SK-N-MC (cell line): ENCODE results near the gene DCLK1.

ENCODE experiments used
- DNase-seq: peaks from one replicate; pipeline ENCODE4 v3.0.0-alpha.2; 2011; ENCODE audit warnings: low read depth, low spot score
- H3K27ac ChIP-seq: fragments of 200-600 bp; sonication (generic); 2 replicates; pipeline ENCODE4 v1.5.1; 2016; ENCODE audit warnings: mixed run types
- H3K36me3 ChIP-seq: fragments of 200-600 bp; sonication (generic); 2 replicates; pipeline ENCODE4 v1.6.1; 2017; ENCODE audit warnings: antibody characterized with exemption, low read length, mixed read lengths; ENCODE audit not compliant: insufficient read depth
- H3K4me3 ChIP-seq: fragments of 200-600 bp; sonication (generic); 2 replicates; pipeline ENCODE4 v1.5.1; 2016
- H3K9ac ChIP-seq: fragments of 200-600 bp; sonication (generic); 2 replicates; pipeline ENCODE4 v1.8.0; 2017; ENCODE audit warnings: mixed run types, mixed read lengths; ENCODE audit not compliant: insufficient read length
- H3K9me3 ChIP-seq: fragments of 200-600 bp; sonication (generic); 2 replicates; pipeline ENCODE4 v1.6.1; 2017; ENCODE audit warnings: low read depth, mild to moderate bottlenecking, antibody characterized with exemption, low read length, moderate library complexity, mixed read lengths
- EZH2 ChIP-seq: fragments of 200-600 bp; sonication (generic); IDR thresholded peaks from one replicate; pipeline ENCODE4 v1.6.1; 2017; ENCODE audit warnings: antibody characterized with exemption
- FOXP2 ChIP-seq: optimal IDR thresholded peaks from 2 replicates; pipeline ENCODE3; 2011; ENCODE audit warnings: mild to moderate bottlenecking, moderate library complexity; ENCODE audit not compliant: insufficient read depth; ENCODE audit errors: extremely low read length, control extremely low read depth
- POLR2AphosphoS5 ChIP-seq: IDR thresholded peaks from 2 replicates; pipeline ENCODE4 v1.6.1; 2012; ENCODE audit warnings: mild to moderate bottlenecking, low read depth, low read length, borderline replicate concordance

Gene DCLK1

DNA sequence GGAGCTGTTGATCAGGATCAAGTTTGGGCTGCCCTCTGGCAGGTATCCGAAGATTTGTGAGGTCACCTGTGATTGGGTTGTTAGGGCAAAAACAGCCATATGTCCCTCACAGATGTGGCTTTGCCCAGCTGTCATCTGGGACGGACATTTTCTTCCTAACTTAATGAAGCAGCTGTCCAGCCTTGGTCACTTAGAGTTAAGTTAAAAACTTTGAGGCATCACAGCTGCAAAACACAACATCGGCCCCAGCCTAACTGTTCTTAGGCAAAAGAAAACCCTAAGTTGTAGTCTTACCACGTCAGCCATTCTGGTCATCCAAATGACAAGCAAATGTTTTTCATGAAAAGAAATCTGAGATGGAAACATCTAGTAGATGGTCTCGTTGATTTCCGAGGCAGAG lies 318.4 kb downstream of the DCLK1 start:
- no peak for DNase-seq
- no peak overlapping the region for H3K9ac ChIP-seq
- no peak overlapping the region for H3K4me3 ChIP-seq
- TF ChIP-seq FOXP2 (no peak), POLR2AphosphoS5 (no peak), EZH2 (no peak)
- H3K9me3 ChIP-seq = no peaks in the 10 kb centered on the region
- no peak overlapping the region for H3K27ac ChIP-seq
- H3K36me3 ChIP-seq = no peaks in the 10 kb centered on the region

DNA sequence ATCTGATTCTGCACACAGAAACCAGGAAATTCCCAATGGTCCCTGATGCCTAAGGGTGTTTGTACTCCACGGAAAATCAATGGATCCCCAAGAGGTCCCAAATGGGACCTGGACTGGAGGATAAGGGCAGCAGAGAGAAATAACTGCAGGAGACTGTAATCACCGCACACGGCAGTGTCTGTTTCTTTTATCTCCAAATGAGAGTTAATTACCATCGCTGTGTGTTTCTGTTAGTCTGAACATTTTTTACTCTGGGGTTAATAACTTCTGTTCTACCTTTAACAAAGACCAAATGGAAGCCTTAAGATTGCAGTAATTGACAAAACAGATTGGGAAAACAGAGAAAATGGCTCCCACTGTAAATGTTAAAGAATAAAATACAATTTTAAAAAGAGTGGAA lies 320.9 kb downstream of the DCLK1 start:
- H3K27ac ChIP-seq = no peak overlapping the region
- no peak for DNase-seq
- H3K4me3 ChIP-seq = no peak overlapping the region
- no peaks in the 10 kb centered on the region for H3K36me3 ChIP-seq
- TF ChIP-seq EZH2 = no peak
- TF ChIP-seq POLR2AphosphoS5 = no peak
- no peak for TF ChIP-seq FOXP2
- no peaks in the 10 kb centered on the region for H3K9me3 ChIP-seq
- H3K9ac ChIP-seq = no peak overlapping the region

DNA sequence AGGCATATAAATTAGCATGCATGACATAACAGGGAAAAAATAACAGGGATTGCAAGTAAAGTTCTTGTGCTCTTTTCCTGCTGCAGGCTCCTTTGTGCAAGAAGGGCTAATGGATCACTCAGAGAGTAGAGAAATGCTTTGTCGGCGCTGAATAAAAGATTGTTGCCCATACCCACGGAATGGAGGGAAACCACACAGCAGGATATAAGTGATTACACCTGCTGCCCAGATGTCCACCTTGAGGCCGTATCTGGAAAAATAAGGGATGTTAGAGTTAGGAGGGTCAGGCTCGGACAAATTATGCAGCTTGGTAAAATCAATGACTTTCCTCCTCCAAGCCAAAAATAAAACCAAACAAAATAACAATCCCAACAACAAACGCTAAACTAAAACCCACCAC lies 322.3 kb downstream of the DCLK1 start:
- DNase-seq = no peak
- H3K9ac ChIP-seq = no peak overlapping the region
- no peak overlapping the region for H3K27ac ChIP-seq
- no peak overlapping the region for H3K4me3 ChIP-seq
- H3K9me3 ChIP-seq = no peaks in the 10 kb centered on the region
- TF ChIP-seq FOXP2 (no peak), POLR2AphosphoS5 (no peak), EZH2 (no peak)
- H3K36me3 ChIP-seq = no peaks in the 10 kb centered on the region

DNA sequence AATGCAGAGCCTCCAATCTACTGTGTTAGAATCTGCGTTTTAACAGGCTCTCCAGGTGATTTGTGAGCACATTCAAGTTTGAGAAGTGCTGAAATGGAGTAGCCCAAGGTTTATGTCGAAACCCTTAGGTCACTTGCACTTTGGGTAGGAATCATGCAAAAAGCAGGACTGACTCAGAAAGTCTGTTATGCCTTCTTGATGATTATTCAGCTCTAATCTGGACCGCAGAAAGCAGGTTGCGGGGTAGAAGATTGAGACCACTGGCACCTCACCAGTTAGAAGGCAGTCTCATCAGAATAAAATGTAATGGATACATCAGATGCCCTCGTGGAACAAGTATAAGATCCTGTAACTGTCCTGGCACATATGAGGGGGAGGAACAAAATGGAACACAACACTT lies 326.3 kb downstream of the DCLK1 start:
- no peak for TF ChIP-seq POLR2AphosphoS5
- Histone ChIP-seq H3K36me3 (no peaks in the 10 kb centered on the region), H3K4me3 (no peak overlapping the region), H3K27ac (no peak overlapping the region), H3K9me3 (no peaks in the 10 kb centered on the region), H3K9ac (no peak overlapping the region)
- no peak for DNase-seq

DNA sequence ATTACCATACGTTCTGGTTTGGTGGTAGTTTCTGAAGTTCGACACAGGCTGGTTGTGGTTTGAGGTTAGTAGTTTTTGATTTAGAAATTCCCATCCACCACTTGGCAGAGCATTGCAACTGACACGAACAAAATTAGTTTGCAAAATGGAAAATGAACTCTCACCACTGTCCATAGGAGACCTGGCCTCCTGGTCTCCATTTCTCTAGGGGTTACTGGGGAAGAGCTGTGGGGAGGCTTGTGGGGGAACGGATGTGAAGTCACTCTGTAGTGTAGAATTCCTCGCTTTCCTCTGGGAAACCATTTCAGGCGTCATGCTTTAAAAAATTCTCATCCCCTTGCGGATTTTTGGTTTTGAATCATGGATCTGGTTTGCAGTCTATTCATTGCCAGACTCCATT lies 333.2 kb downstream of the DCLK1 start:
- Histone ChIP-seq H3K27ac (no peak overlapping the region), H3K36me3 (no peaks in the 10 kb centered on the region), H3K9me3 (no peaks in the 10 kb centered on the region), H3K9ac (no peak overlapping the region), H3K4me3 (no peak overlapping the region)
- TF ChIP-seq FOXP2 (no peak), POLR2AphosphoS5 (no peak), EZH2 (no peak)
- DNase-seq = no peak

DNA sequence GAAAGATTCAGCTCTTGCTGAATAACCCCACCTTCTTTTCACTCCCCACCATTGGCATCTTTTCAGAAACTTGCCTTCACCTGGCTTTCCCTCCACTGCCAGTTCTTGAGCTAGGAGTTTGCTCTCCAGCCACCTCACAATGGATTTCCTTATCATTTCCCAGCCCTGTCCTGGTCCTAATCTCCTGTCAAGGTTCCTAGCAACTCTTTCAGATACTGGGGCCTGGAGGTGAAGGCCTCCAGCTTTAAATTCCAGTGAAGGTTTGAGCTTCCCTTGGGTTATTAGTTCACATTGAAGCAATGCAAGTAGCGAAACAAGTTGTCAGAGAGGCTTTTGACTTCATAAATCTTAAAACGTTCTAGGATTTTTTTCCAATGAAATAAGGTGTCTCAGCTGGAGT lies 333.9 kb downstream of the DCLK1 start:
- TF ChIP-seq EZH2 (no peak), POLR2AphosphoS5 (no peak), FOXP2 (no peak)
- H3K36me3 ChIP-seq = no peaks in the 10 kb centered on the region
- DNase-seq = no peak
- H3K4me3 ChIP-seq = no peak overlapping the region
- H3K9ac ChIP-seq = no peak overlapping the region
- no peak overlapping the region for H3K27ac ChIP-seq
- H3K9me3 ChIP-seq = no peaks in the 10 kb centered on the region

DNA sequence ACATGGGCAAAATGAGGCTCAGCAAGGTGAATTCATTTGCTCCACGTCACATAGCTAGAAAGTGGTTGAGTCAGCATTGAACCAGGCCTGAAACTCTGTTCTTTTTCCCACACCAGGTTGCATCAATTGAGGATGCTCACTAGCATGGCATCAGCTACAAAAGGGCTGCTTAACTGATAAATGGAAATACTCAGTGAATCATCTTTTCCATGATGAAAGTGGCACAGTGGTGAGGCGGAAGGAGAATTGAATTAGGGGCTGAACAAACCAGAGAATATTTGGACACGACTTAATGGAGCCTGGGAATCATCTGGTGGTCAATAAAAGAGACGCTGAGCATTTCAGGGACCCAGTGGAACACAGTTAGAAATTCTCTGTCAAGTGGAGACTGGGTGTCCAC lies 334.6 kb downstream of the DCLK1 start:
- Histone ChIP-seq H3K4me3 (no peak overlapping the region), H3K27ac (no peak overlapping the region), H3K9ac (no peak overlapping the region), H3K36me3 (no peaks in the 10 kb centered on the region), H3K9me3 (no peaks in the 10 kb centered on the region)
- no peak for DNase-seq
- TF ChIP-seq POLR2AphosphoS5 = no peak
- no peak for TF ChIP-seq FOXP2
- no peak for TF ChIP-seq EZH2

DNA sequence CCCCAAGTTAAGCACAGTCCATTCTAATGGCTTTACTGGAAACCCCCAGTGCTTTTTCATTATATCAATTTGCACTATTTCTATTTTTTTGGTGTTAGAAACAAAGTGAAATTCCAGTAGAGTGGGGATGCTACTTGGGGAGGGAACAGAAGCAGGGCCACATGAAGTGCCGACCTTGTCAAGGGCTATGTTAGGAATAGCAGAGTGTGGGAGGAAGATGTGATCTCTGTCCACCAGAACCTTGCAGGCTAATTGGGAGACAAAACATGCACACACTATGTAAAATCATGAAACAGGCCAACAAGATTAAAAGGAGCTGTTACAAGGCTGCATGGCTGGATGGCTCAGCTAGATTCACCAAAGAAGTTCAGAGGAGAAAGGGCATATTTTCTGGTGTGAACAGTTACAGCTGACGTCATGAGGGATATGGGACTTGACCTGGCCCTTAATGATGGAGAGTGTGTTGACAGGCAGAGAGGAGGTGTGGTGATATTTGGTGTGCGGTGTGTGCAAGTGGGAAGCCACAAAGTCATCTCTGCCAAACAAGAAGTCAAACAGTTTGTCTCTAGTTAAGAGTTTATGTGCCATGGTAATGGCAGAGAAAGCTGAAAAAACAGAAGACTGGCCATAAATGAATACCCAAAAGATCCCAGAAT lies 336.3 kb downstream of the DCLK1 start:
- no peaks in the 10 kb centered on the region for H3K9me3 ChIP-seq
- no peak for TF ChIP-seq EZH2
- no peak for TF ChIP-seq FOXP2
- TF ChIP-seq POLR2AphosphoS5 = no peak
- no peak overlapping the region for H3K27ac ChIP-seq
- no peak overlapping the region for H3K4me3 ChIP-seq
- H3K36me3 ChIP-seq = no peaks in the 10 kb centered on the region
- DNase-seq = no peak
- no peak overlapping the region for H3K9ac ChIP-seq

DNA sequence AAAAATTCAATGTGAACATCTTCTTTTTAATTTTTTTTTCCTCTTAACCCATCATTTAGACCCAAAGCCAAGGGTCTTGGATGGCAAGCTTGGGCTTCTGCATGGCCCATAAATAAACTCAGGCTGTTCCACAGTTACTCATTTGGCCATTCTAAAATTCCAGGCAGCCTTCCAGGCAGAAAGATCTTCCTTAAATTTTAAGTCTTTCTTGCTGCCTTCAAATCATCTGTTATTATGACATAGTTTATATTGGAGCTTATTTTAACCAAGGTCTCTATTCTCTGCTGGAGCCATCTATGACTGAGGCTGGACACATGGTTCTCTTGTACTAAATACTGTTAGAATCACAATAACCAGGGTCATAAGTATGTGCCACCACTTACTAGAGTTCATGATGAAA lies 337.4 kb downstream of the DCLK1 start:
- no peaks in the 10 kb centered on the region for H3K9me3 ChIP-seq
- H3K4me3 ChIP-seq = no peak overlapping the region
- H3K36me3 ChIP-seq = no peaks in the 10 kb centered on the region
- DNase-seq = no peak
- H3K27ac ChIP-seq = no peak overlapping the region
- TF ChIP-seq POLR2AphosphoS5 (no peak), EZH2 (no peak), FOXP2 (no peak)
- H3K9ac ChIP-seq = no peak overlapping the region
